Measurements from ENCODE around the gene GRM5. TPM values are rescaled to one million over a fixed set of nuclear protein-coding genes. Genes with fewer than 3 reads are reported as not detected.

GRM5 gene
- total and polyA plus RNA-seq, 2 experiments from 2014 or later: 0.27 TPM; not detected in 1

- no peaks in the 10 kb centered on the region for H3K27me3 ChIP-seq
- no peaks in the 10 kb centered on the region for H3K79me2 ChIP-seq
- H3K27ac ChIP-seq: no peak overlapping the region
- H3K9me2 ChIP-seq (replicated peaks; ENCODE audit: insufficient read depth): no peaks in the 10 kb centered on the region
- H3K4me3 ChIP-seq: no peak overlapping the region
- H3K4me1 ChIP-seq (ENCODE audit: insufficient read depth): peaks cover 11% of the 10 kb centered on the region
- H3K9me3 ChIP-seq (ENCODE audit: low read depth): no peaks in the 10 kb centered on the region
- no peak overlapping the region for H3K4me2 ChIP-seq
- no peaks in the 10 kb centered on the region for H3K36me3 ChIP-seq (replicated peaks; ENCODE audit: insufficient read depth, low read depth)
- WGBS (ENCODE audit: low lambda C conversion rate, missing lambda C conversion rate): 73% methylated on average over 1 of the region's 1 CpG
- TF ChIP-seq EZH2phosphoT487 (IDR thresholded peaks at IDR 0.05; ENCODE audit: low read depth, severe bottlenecking, unreplicated experiment) (no peak), EZH2 (IDR thresholded peaks at IDR 0.05; ENCODE audit: borderline replicate concordance) (no peak)
- TF ChIP-seq, protein P1, sequence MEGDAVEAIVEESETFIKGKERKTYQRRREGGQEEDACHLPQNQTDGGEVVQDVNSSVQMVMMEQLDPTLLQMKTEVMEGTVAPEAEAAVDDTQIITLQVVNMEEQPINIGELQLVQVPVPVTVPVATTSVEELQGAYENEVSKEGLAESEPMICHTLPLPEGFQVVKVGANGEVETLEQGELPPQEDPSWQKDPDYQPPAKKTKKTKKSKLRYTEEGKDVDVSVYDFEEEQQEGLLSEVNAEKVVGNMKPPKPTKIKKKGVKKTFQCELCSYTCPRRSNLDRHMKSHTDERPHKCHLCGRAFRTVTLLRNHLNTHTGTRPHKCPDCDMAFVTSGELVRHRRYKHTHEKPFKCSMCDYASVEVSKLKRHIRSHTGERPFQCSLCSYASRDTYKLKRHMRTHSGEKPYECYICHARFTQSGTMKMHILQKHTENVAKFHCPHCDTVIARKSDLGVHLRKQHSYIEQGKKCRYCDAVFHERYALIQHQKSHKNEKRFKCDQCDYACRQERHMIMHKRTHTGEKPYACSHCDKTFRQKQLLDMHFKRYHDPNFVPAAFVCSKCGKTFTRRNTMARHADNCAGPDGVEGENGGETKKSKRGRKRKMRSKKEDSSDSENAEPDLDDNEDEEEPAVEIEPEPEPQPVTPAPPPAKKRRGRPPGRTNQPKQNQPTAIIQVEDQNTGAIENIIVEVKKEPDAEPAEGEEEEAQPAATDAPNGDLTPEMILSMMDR (IDR thresholded peaks at IDR 0.05; ENCODE audit: poor library complexity): no peak
- no peaks in the 10 kb centered on the region for H4K20me1 ChIP-seq (ENCODE audit: insufficient read depth, poor library complexity, severe bottlenecking)
- DNase-seq (ENCODE audit: low spot score): no peak
- H2AFZ ChIP-seq: no peak overlapping the region
Measured at GRCh38 chr11:88619071-88619425, 446.7 kb downstream of the GRM5 start.

DNA sequence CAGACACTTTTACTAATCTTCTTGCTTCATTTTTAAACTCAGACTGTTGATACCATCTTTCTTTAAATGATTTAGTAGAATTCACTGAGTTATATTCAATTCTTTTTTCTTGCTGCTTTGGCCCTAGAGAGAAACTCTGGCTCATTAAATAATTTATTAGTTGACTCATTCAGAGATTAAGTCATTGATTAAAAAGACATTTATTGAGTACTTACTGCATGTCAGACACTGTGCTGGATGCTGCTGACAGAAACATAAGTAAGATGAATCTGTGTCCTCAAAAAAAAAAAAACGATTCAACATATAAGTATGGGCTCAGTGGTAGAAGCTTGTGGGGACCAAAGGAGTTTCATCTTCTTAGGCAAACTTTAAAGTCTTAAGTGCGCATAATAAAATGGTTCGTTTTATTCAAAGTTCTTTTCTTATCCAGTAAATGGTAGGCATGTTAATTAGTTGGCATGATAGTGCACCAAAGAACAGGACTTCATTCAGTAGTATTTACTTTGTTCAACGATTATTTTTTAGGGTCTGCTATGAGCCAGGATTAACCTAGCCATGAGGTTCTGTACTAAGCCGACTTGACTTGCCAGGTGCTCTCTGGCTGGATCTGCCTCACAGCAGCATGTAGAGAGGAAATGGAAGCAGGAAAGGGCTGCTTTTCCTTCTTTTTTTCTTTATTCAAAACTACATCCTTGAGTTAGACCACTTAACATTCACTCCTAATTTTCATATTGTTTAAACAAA lies 447.3 kb downstream of the GRM5 start:
- Histone ChIP-seq H3K9me2 (replicated peaks; ENCODE audit: insufficient read depth) (no peaks in the 10 kb centered on the region), H2AFZ (no peak overlapping the region), H3K79me2 (no peaks in the 10 kb centered on the region), H3K4me3 (no peak overlapping the region), H3K27ac (no peak overlapping the region), H4K20me1 (ENCODE audit: insufficient read depth, poor library complexity, severe bottlenecking) (no peaks in the 10 kb centered on the region), H3K27me3 (no peaks in the 10 kb centered on the region), H3K4me1 (ENCODE audit: insufficient read depth) (peaks cover 11% of the 10 kb centered on the region), H3K36me3 (replicated peaks; ENCODE audit: insufficient read depth, low read depth) (no peaks in the 10 kb centered on the region), H3K9me3 (ENCODE audit: low read depth) (no peaks in the 10 kb centered on the region), H3K4me2 (no peak overlapping the region)
- TF ChIP-seq EZH2phosphoT487 (IDR thresholded peaks at IDR 0.05; ENCODE audit: low read depth, severe bottlenecking, unreplicated experiment) (no peak), EZH2 (IDR thresholded peaks at IDR 0.05; ENCODE audit: borderline replicate concordance) (no peak)
- DNase-seq (ENCODE audit: low spot score): no peak
- WGBS (ENCODE audit: low lambda C conversion rate, missing lambda C conversion rate): 48% methylated on average over 5 of the region's 5 CpGs

DNA sequence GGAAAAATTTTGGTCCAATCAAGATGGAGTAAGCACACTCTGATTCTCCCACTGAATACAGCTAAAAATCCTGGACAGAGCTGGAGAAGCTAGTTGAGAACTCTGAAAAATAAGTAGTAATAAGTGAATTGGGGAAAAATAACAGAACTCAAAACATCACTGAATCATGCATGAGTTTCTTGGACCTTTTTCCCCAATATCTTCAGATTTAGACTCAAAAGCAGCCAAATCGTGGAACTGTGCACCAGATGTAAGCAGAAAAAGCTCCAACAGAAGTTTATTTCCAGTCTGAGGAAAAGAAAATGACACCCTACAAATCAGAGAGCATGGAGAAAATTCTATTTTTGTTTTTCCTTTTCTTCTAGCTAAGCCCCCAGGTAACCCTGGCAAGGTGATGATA lies 448.6 kb downstream of the GRM5 start:
- Histone ChIP-seq H3K36me3 (replicated peaks; ENCODE audit: insufficient read depth, low read depth) (no peaks in the 10 kb centered on the region), H3K79me2 (no peaks in the 10 kb centered on the region), H3K4me2 (no peak overlapping the region), H4K20me1 (ENCODE audit: insufficient read depth, poor library complexity, severe bottlenecking) (no peaks in the 10 kb centered on the region), H3K9me2 (replicated peaks; ENCODE audit: insufficient read depth) (no peaks in the 10 kb centered on the region), H3K27ac (no peak overlapping the region), H3K4me3 (no peak overlapping the region), H3K27me3 (no peaks in the 10 kb centered on the region), H2AFZ (no peak overlapping the region), H3K4me1 (ENCODE audit: insufficient read depth) (peaks cover 11% of the 10 kb centered on the region), H3K9me3 (ENCODE audit: low read depth) (no peaks in the 10 kb centered on the region)
- WGBS (ENCODE audit: low lambda C conversion rate, missing lambda C conversion rate): 97% methylated on average over 1 of the region's 1 CpG
- TF ChIP-seq EZH2phosphoT487 (IDR thresholded peaks at IDR 0.05; ENCODE audit: low read depth, severe bottlenecking, unreplicated experiment) (no peak), EZH2 (IDR thresholded peaks at IDR 0.05; ENCODE audit: borderline replicate concordance) (no peak)
- TF ChIP-seq, protein P1 (IDR thresholded peaks at IDR 0.05; ENCODE audit: poor library complexity): no peak
- DNase-seq (ENCODE audit: low spot score): no peak

GRCh38 chr11:88604260-88604659 lies 461.5 kb downstream of the GRM5 start:
- Histone ChIP-seq H3K27me3 (no peaks in the 10 kb centered on the region), H3K9me2 (replicated peaks; ENCODE audit: insufficient read depth) (no peaks in the 10 kb centered on the region), H3K4me3 (no peak overlapping the region), H4K20me1 (ENCODE audit: insufficient read depth, poor library complexity, severe bottlenecking) (no peaks in the 10 kb centered on the region), H2AFZ (no peak overlapping the region), H3K36me3 (replicated peaks; ENCODE audit: insufficient read depth, low read depth) (no peaks in the 10 kb centered on the region), H3K79me2 (no peaks in the 10 kb centered on the region), H3K9me3 (ENCODE audit: low read depth) (no peaks in the 10 kb centered on the region), H3K27ac (no peak overlapping the region), H3K4me2 (no peak overlapping the region), H3K4me1 (ENCODE audit: insufficient read depth) (no peaks in the 10 kb centered on the region)
- TF ChIP-seq EZH2phosphoT487 (IDR thresholded peaks at IDR 0.05; ENCODE audit: low read depth, severe bottlenecking, unreplicated experiment) (no peak), EZH2 (IDR thresholded peaks at IDR 0.05; ENCODE audit: borderline replicate concordance) (no peak)
- TF ChIP-seq, protein P1 (IDR thresholded peaks at IDR 0.05; ENCODE audit: poor library complexity): no peak
- no peak for DNase-seq (ENCODE audit: low spot score)
- 87% methylated on average over 2 of the region's 2 CpGs for WGBS (ENCODE audit: low lambda C conversion rate, missing lambda C conversion rate)

All from hepatocyte (in vitro differentiated cells).